HG03575 (cell line): ENCODE data around the gene TLE2.
"Not testable (repeated sequence)": the region's sequence is repeated elsewhere in the genome, so short reads cannot be mapped to it uniquely, and the experiment has no call there.

Source experiments
- ATAC-seq: cut with Tn5 transposase; IDR thresholded peaks from one replicate; pipeline ENCODE4 v1.9.1; 2021; ENCODE audit not compliant: unreplicated experiment, insufficient number of reproducible peaks, low FRiP score; ENCODE audit errors: extremely low read depth

The TLE2 gene

GRCh38 chr19:3057275-3057714, 28.2 kb upstream of the TLE2 start:
- ATAC-seq = no peak

GRCh38 chr19:3056417-3057088, 27.5 kb upstream of the TLE2 start:
- ATAC-seq = no peak

- no peak for ATAC-seq
Measured at GRCh38 chr19:3055741-3056416, 26.8 kb upstream of the TLE2 start.

- no peak for ATAC-seq
Measured at GRCh38 chr19:3054972-3055740, 26.1 kb upstream of the TLE2 start.

GRCh38 chr19:3054265-3054971, 25.3 kb upstream of the TLE2 start:
- no peak for ATAC-seq

- no peak for ATAC-seq
Measured at GRCh38 chr19:3053780-3054179, 24.7 kb upstream of the TLE2 start.

- ATAC-seq = no peak
Measured at GRCh38 chr19:3053218-3053621, 24.1 kb upstream of the TLE2 start.

- ATAC-seq = not testable (repeated sequence)
Measured at GRCh38 chr19:3050016-3050415, 20.9 kb upstream of the TLE2 start.

GRCh38 chr19:3049089-3049488, 20.0 kb upstream of the TLE2 start:
- no peak for ATAC-seq

GRCh38 chr19:3048190-3048533, 19.1 kb upstream of the TLE2 start:
- ATAC-seq = no peak

GRCh38 chr19:3047496-3048189, 18.6 kb upstream of the TLE2 start:
- ATAC-seq = no peak

- no peak for ATAC-seq
Measured at GRCh38 chr19:3046698-3047495, 17.8 kb upstream of the TLE2 start.

GRCh38 chr19:3045885-3046697, 17.0 kb upstream of the TLE2 start:
- no peak for ATAC-seq

GRCh38 chr19:3045191-3045590, 16.1 kb upstream of the TLE2 start:
- no peak for ATAC-seq

GRCh38 chr19:3042621-3043267, 13.7 kb upstream of the TLE2 start:
- no peak for ATAC-seq

GRCh38 chr19:3041761-3042620, 12.9 kb upstream of the TLE2 start:
- no peak for ATAC-seq
